Stomach (tissue), 19 donors: ENCODE data around the gene APOM. TPM values are rescaled to one million over a fixed set of nuclear protein-coding genes. Genes with fewer than 3 reads are reported as not detected.

Experiments used
- DNase-seq, 2 donors: peaks; one replicate each; pipeline versions ENCODE4 v3.0.0 to v3.0.0-alpha.2; 2013 to 2019
- H3K27ac ChIP-seq, 5 donors: fragments of 200-600 bp in 4 of 5; sonication (generic) in 4 of 5; one replicate each; pipeline ENCODE4 v1.5.1; 2013 to 2019; ENCODE audit warnings: mild to moderate bottlenecking in 1 of 5, moderate library complexity in 1 of 5
- H3K27me3 ChIP-seq, 3 donors: fragments of 200-600 bp; sonication (generic); one replicate each; pipeline ENCODE4 v1.5.1; 2017 to 2019; ENCODE audit warnings: mixed run types in 1 of 3
- H3K36me3 ChIP-seq, 4 donors: fragments of 200-600 bp; sonication (generic); 1 replicate in 3 of 4; 2 replicates in 1 of 4; pipeline ENCODE4 v1.5.1; 2016 to 2019
- H3K4me1 ChIP-seq, 4 donors: fragments of 200-600 bp; sonication (generic); one replicate each; pipeline ENCODE4 v1.5.1; 2016 to 2019
- H3K4me3 ChIP-seq, 4 donors: fragments of 200-600 bp; sonication (generic) in 3 of 4; one replicate each; pipeline ENCODE4 v1.5.1; 2016 to 2019; ENCODE audit warnings: mild to moderate bottlenecking in 1 of 4
- H3K9me3 ChIP-seq, 4 donors: fragments of 200-600 bp; sonication (generic); one replicate each; pipeline ENCODE4 v1.5.1; 2016 to 2019
- EP300 ChIP-seq: sonication (generic); formaldehyde crosslinking; IDR thresholded peaks from one replicate; pipeline ENCODE4 v1.6.1; 2017; ENCODE audit warnings: antibody characterized with exemption
- POLR2A ChIP-seq, 4 donors: fragments of 450-650 bp; IDR thresholded peaks; one replicate each; pipeline ENCODE4 v1.6.1; 2016; ENCODE audit warnings: antibody characterized with exemption in 4 of 4, control low read depth in 2 of 4, mild to moderate bottlenecking in 1 of 4, moderate library complexity in 1 of 4
- POLR2AphosphoS5 ChIP-seq, 3 donors: sonication (generic); formaldehyde crosslinking; IDR thresholded peaks; one replicate each; pipeline ENCODE4 v1.6.1; 2016; ENCODE audit warnings: antibody characterized with exemption in 3 of 3
- WGBS, 5 donors: extraction: QIAGEN DNeasy Blood & Tissue Kit in 3 of 5; methylation state at CpG; one replicate each; pipeline versions ENCODE4 v1.1.5 to v1.1.7; 2013 to 2018; 5-methylcytosine and 5-hydroxymethylcytosine counted together
- intact Hi-C: fragments of 100-400 bp; cut with DNase I; formaldehyde crosslinking; loops from one replicate; pipeline ENCODE4 v1.15.1; 2023; ENCODE audit warnings: low total_unique reads
- long read RNA-seq, 10 donors: transcript quantifications; one replicate each; lab custom pipeline, GENCODE V29; 2026
- polyA plus RNA-seq, 3 donors: library from polyadenylated mRNA; stranded (reverse); fragments of 200-250 nt; gene quantifications; one replicate each; pipeline ENCODE4 v1.2.3, GENCODE V29; 2013
- total RNA-seq, 5 donors: library from RNA; depleted of rRNA; stranded (reverse); fragments of >200 nt; gene quantifications; one replicate each; pipeline versions ENCODE4 v1.1.0 to v1.2.3, GENCODE V29; 2014 to 2016
- TF ChIP-seq, protein P1 (sequence below), 7 experiments: fragments of 450-650 bp in 4 of 7; fragments of 200-600 bp in 3 of 7; sonication (generic) in 3 of 7; IDR thresholded peaks; one replicate each; pipeline ENCODE4 v1.5.1; 2016 to 2019; ENCODE audit warnings: antibody characterized with exemption in 7 of 7, control low read depth in 2 of 7, mild to moderate bottlenecking in 1 of 7
- donor health status: healthy with polysubstance abuse.
- donor health status: Bipolar disorder and iron deficiency.
- donor health status: healthy.

The APOM gene
- 1 to 10 TPM in 2 of 5 donors, not detected in 3; 1.3 to 1.9 TPM for total RNA-seq
- polyA plus RNA-seq: 10 to 100 TPM in 1 of 3 donors, 1 to 10 TPM in 2; 6.4 to 14.2 (median 6.5) TPM
- long read RNA-seq, donor 1: 0 reads
- long read RNA-seq, donor 2, partial matches to known transcripts: 0 of 5 reads
- long read RNA-seq, donor 2, other reads (novel, unspliced or antisense): 0 of 5 reads
- long read RNA-seq, donor 3: 0 reads
- long read RNA-seq, donor 4: 0 reads
- long read RNA-seq, donor 5, partial matches to known transcripts: 0 of 1 reads
- long read RNA-seq, donor 5, other reads (novel, unspliced or antisense): 0 of 1 reads
- long read RNA-seq, donor 6, partial matches to known transcripts: 0 of 1 reads
- long read RNA-seq, donor 6, other reads (novel, unspliced or antisense): 0 of 1 reads
- long read RNA-seq, donor 7, partial matches to known transcripts: 0 of 1 reads
- long read RNA-seq, donor 7, other reads (novel, unspliced or antisense): 0 of 1 reads
- long read RNA-seq, donor 8: 0 reads
- long read RNA-seq, donor 9, partial matches to known transcripts: 0 of 2 reads
- long read RNA-seq, donor 9, other reads (novel, unspliced or antisense): 0 of 2 reads
- long read RNA-seq, donor 10: 0 reads

DNA sequence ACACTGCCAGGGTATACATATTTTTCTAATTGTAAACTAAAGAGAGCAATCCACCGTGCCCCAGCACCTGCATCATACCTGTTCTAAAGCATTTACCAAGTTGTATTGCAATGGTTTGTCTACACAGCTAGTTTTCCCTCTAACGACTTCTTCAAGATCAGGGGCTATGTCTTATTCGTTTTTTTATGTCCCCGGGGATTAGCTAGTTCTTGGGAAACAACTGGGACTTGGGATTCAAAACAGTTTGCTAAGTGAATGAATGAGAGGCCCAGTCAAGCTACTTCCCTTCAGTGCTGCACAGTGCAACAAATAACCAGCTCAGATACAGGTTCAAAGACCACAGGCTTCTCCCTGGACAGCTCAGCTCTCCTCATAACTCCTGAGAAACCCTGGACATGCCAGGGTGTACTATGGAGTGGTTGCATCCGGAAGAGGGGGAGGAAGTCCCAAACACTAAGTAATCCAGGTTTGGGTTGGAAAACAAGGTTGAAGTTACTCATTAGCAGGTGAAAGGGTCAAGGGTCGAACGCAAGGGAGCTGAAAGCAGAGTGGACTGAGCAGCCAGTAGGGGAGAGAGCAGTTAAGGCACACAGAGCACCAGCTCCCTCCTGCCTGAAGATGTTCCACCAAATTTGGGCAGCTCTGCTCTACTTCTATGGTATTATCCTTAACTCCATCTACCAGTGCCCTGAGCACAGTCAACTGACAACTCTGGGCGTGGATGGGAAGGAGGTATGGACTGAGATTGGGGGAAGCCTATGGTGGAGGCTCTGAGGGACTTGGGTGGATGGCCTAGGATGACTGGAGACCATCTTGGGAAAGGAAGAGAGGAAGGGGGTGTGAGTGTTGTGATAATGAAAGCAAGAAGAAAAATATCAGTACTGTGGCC lies at the start of gene APOM:
APOM (plus strand) TSS at position 546 of the 889 bp plus-strand sequence; CDS start at position 619, 73 bp downstream.
- H3K27ac ChIP-seq: no peak within 1 kb of the TSS
- WGBS, 5 donors: 64 to 77% (median 69%) methylated on average over 8 of the region's 8 CpGs
- H3K27me3 ChIP-seq: no peaks in the 10 kb centered on the region
- TF ChIP-seq POLR2A (IDR thresholded peaks at IDR 0.05): no peak
- TF ChIP-seq EP300: no peak
- TF ChIP-seq POLR2AphosphoS5 (IDR thresholded peaks at IDR 0.05): no peak
- TF ChIP-seq, protein P1, sequence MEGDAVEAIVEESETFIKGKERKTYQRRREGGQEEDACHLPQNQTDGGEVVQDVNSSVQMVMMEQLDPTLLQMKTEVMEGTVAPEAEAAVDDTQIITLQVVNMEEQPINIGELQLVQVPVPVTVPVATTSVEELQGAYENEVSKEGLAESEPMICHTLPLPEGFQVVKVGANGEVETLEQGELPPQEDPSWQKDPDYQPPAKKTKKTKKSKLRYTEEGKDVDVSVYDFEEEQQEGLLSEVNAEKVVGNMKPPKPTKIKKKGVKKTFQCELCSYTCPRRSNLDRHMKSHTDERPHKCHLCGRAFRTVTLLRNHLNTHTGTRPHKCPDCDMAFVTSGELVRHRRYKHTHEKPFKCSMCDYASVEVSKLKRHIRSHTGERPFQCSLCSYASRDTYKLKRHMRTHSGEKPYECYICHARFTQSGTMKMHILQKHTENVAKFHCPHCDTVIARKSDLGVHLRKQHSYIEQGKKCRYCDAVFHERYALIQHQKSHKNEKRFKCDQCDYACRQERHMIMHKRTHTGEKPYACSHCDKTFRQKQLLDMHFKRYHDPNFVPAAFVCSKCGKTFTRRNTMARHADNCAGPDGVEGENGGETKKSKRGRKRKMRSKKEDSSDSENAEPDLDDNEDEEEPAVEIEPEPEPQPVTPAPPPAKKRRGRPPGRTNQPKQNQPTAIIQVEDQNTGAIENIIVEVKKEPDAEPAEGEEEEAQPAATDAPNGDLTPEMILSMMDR (IDR thresholded peaks at IDR 0.05): no peak
- no peaks in the 10 kb centered on the region for H3K9me3 ChIP-seq
- H3K36me3 ChIP-seq: peaks cover 7 to 38% (median 33%) of the 10 kb centered on the region in 4 donors
- H3K4me1 ChIP-seq: peaks cover 35 to 72% (median 62%) of the 10 kb centered on the region in 4 donors
- DNase-seq: no peak
- intact Hi-C loops: no loop called here
- H3K4me3 ChIP-seq: no peak within 1 kb of the TSS

DNA sequence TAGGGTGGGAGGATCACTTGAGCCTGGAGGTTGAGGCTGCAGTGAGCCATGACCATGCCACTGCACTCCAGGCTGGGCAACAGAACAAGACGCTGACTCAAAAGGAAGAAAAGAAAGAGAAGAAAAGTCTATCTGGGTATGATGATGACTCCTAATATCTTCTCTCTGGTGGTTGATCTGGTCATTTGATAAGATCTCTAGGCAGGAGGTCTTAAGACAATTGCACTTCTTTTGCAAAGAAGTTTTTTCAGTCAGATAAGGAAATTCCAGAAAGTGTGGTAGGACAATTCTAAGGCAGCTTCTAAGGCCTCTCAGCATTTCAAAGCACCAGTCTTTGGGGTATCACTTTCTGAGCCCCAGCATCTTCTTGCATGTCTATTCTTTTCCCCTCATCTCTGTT lies 48.4 kb upstream of the APOM start:
- Histone ChIP-seq H3K4me3 (no peak overlapping the region), H3K9me3 (no peaks in the 10 kb centered on the region), H3K36me3 (no peaks in the 10 kb centered on the region), H3K27me3 (no peaks in the 10 kb centered on the region), H3K27ac (no peak overlapping the region), H3K4me1 (no peaks in the 10 kb centered on the region)
- WGBS, 5 donors: 76 to 89% (median 85%) methylated on average over 1 of the region's 1 CpG
- TF ChIP-seq EP300: no peak
- TF ChIP-seq POLR2AphosphoS5 (IDR thresholded peaks at IDR 0.05): no peak
- no peak for TF ChIP-seq POLR2A (IDR thresholded peaks at IDR 0.05)
- TF ChIP-seq, protein P1 (IDR thresholded peaks at IDR 0.05): no peak
- DNase-seq: no peak
- intact Hi-C loops: no loop called here

DNA sequence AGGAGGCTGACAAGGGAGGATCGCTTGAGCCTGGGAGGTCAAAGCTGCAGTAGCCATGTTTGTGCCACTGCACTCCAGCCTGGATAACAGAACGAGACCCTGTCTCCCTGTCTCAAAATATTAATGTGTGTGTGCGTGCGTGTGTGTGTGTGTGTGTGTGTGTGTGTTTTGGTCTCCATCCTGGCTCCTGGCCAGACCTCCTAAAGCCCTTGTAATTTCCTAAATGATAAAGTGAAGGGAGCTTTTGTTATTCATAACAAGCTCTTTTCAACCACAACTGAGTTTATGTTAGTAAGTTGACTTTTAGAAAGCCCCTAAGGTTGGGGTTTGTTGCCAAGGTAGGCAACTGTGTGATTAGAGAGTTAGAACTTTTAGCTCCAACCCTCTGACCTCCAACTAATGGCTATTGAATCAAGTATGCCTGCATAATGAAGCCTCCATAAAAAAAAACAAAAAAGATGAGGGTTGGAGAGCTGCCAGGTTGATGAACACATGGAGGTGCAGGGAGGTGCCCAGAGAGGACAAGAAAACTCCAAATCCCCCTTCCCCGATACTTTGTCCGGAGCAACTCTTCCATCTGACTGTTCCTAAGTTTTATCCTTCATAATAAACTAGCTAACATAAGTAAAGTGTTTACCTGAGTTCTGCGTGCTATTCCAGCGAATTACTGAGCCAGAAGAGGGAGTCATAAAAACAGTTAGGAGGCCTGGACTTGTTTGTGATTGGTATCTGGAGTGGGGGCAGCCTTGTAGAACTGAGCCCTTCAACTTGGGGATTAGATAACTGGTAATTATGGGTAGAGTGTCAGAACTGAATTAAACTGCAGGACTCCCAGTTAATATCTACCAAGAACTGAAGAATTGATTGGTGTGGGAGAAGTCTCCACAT lies 45.9 kb upstream of the APOM start:
- DNase-seq: no peak
- WGBS, 5 donors: 54 to 69% (median 57%) methylated on average over 5 to 8 of the region's 8 CpGs
- H3K4me1 ChIP-seq: no peaks in the 10 kb centered on the region
- no peaks in the 10 kb centered on the region for H3K9me3 ChIP-seq
- H3K27me3 ChIP-seq: no peaks in the 10 kb centered on the region
- no peak overlapping the region for H3K4me3 ChIP-seq
- no peaks in the 10 kb centered on the region for H3K36me3 ChIP-seq
- TF ChIP-seq, protein P1 (IDR thresholded peaks at IDR 0.05): no peak
- no peak for TF ChIP-seq POLR2AphosphoS5 (IDR thresholded peaks at IDR 0.05)
- TF ChIP-seq POLR2A (IDR thresholded peaks at IDR 0.05): no peak
- no peak for TF ChIP-seq EP300
- intact Hi-C loops: no loop called here
- H3K27ac ChIP-seq: no peak overlapping the region
